GM08714 (cell line): ENCODE data around the gene OSBPL3.

Experiments
- H3K4me3 ChIP-seq: fragments of 200-500 bp; sonication (Bioruptor generic); 2 replicates; pipeline ENCODE4 v1.5.1; 2014; ENCODE audit warnings: mild to moderate bottlenecking, low read length, inconsistent platforms
- ZNF274 ChIP-seq: IDR thresholded peaks from 2 replicates; pipeline ENCODE4 v1.6.1; 2012; ENCODE audit warnings: mild to moderate bottlenecking, low read depth, low read length

Gene OSBPL3

GRCh38 chr7:24894429-24895221 lies 85.4 kb downstream of the OSBPL3 start:
- H3K4me3 ChIP-seq: no peak overlapping the region
- no peak for TF ChIP-seq ZNF274

GRCh38 chr7:24891311-24891735 lies 88.7 kb downstream of the OSBPL3 start:
- no peak overlapping the region for H3K4me3 ChIP-seq
- no peak for TF ChIP-seq ZNF274

GRCh38 chr7:24889611-24890010 lies 90.4 kb downstream of the OSBPL3 start:
- no peak for TF ChIP-seq ZNF274
- no peak overlapping the region for H3K4me3 ChIP-seq

- H3K4me3 ChIP-seq: no peak overlapping the region
- no peak for TF ChIP-seq ZNF274
These were observed 91.3 kb downstream of the OSBPL3 start for GRCh38 chr7:24888653-24889052.

GRCh38 chr7:24885716-24886115 lies 94.3 kb downstream of the OSBPL3 start:
- no peak for TF ChIP-seq ZNF274
- no peak overlapping the region for H3K4me3 ChIP-seq

- no peak for TF ChIP-seq ZNF274
These were observed 94.7 kb downstream of the OSBPL3 start for GRCh38 chr7:24885305-24885704.

GRCh38 chr7:24884401-24884800 lies 95.6 kb downstream of the OSBPL3 start:
- no peak for TF ChIP-seq ZNF274
- H3K4me3 ChIP-seq: no peak overlapping the region

More at GRCh38 chr7:24885305-24885704, 94.7 kb downstream of the OSBPL3 start:
- no peak overlapping the region for H3K4me3 ChIP-seq

GRCh38 chr7:24883622-24884013 lies 96.4 kb downstream of the OSBPL3 start:
- TF ChIP-seq ZNF274: no peak
- no peak overlapping the region for H3K4me3 ChIP-seq

- H3K4me3 ChIP-seq: no peak overlapping the region
- no peak for TF ChIP-seq ZNF274
These were observed 96.9 kb downstream of the OSBPL3 start for GRCh38 chr7:24882989-24883621.

- H3K4me3 ChIP-seq: no peak overlapping the region
- no peak for TF ChIP-seq ZNF274
These were observed 98.4 kb downstream of the OSBPL3 start for GRCh38 chr7:24881623-24882022.

GRCh38 chr7:24880886-24881285 lies 99.1 kb downstream of the OSBPL3 start:
- H3K4me3 ChIP-seq: no peak overlapping the region
- TF ChIP-seq ZNF274: no peak

GRCh38 chr7:24879291-24879690 lies 100.7 kb downstream of the OSBPL3 start:
- TF ChIP-seq ZNF274: no peak
- H3K4me3 ChIP-seq: no peak overlapping the region

- no peak for TF ChIP-seq ZNF274
- H3K4me3 ChIP-seq: no peak overlapping the region
These were observed 102.1 kb downstream of the OSBPL3 start for GRCh38 chr7:24877790-24878311.

GRCh38 chr7:24874791-24875190 lies 105.2 kb downstream of the OSBPL3 start:
- no peak overlapping the region for H3K4me3 ChIP-seq
- no peak for TF ChIP-seq ZNF274

GRCh38 chr7:24873944-24874343 lies 106.0 kb downstream of the OSBPL3 start:
- no peak for TF ChIP-seq ZNF274
- no peak overlapping the region for H3K4me3 ChIP-seq
